Measurements from ENCODE around the gene BCAS3. TPM values are rescaled to one million over a fixed set of nuclear protein-coding genes. Genes with fewer than 3 reads are reported as not detected.

BCAS3 gene
- total RNA-seq, 2 experiments from 2014 or later, result 5.1 to 6.9 TPM

DNA sequence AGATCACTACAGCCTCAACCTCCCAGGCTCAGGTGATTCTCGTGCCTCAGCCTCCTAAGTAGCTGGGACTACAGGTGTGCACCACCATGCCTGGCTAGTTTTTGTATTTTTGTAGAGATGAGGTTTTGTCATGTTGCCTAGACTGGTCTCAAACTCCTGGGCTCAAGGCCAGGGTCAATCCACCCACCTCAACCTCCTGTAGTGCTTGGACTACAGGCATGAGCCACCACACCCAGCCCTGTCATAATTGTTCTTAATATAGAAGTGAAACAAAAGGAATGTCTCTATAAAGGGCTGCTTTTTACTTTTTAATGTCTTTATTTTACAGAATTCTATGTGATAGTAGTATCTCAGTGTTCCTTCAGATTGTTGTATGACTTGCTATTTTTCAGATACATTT is 376.8 kb downstream of the BCAS3 start:
- DNase-seq (no peak), ATAC-seq (no peak)
- no peak overlapping the region for H3K4me3 Mint-ChIP-seq
- no peaks in the 10 kb centered on the region for H3K36me3 Mint-ChIP-seq (ENCODE audit: low read depth)
- H3K27ac Mint-ChIP-seq, result no peak overlapping the region
- CTCF ChIA-PET, result no interaction called here
- no peaks in the 10 kb centered on the region for H3K9me3 Mint-ChIP-seq
- POLR2A ChIA-PET, result no interaction called here
- TF ChIP-seq, protein P1, sequence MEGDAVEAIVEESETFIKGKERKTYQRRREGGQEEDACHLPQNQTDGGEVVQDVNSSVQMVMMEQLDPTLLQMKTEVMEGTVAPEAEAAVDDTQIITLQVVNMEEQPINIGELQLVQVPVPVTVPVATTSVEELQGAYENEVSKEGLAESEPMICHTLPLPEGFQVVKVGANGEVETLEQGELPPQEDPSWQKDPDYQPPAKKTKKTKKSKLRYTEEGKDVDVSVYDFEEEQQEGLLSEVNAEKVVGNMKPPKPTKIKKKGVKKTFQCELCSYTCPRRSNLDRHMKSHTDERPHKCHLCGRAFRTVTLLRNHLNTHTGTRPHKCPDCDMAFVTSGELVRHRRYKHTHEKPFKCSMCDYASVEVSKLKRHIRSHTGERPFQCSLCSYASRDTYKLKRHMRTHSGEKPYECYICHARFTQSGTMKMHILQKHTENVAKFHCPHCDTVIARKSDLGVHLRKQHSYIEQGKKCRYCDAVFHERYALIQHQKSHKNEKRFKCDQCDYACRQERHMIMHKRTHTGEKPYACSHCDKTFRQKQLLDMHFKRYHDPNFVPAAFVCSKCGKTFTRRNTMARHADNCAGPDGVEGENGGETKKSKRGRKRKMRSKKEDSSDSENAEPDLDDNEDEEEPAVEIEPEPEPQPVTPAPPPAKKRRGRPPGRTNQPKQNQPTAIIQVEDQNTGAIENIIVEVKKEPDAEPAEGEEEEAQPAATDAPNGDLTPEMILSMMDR (IDR thresholded peaks at IDR 0.05), result no peak
- intact Hi-C loops (cut with micrococcal nuclease), result no loop called here
- peaks cover 11% of the 10 kb centered on the region for H3K4me1 Mint-ChIP-seq (ENCODE audit: low read depth)
- no peaks in the 10 kb centered on the region for H3K27me3 Mint-ChIP-seq

DNA sequence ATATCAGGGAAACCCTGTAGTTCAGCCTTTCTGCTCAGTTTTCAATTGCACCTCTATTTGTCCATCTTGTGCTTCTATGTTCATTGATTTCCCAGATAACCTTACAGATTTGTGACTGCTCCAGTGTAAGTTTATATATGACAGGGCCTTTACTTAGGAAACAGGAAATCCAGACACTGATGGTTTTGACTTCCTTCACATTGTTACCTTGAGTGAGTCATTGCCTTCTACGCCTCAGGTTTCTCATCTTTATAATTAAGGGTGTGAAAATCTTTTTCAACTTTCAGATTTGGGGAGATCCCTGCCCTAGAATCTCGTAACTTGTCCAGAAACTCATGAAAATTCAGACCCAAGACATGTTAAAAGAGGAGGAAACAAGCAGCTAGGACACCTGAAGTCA is 379.6 kb downstream of the BCAS3 start:
- H3K4me1 Mint-ChIP-seq (ENCODE audit: low read depth), result peaks cover 11% of the 10 kb centered on the region
- DNase-seq (no peak), ATAC-seq (peak; percentile 77)
- H3K27me3 Mint-ChIP-seq, result no peaks in the 10 kb centered on the region
- H3K36me3 Mint-ChIP-seq (ENCODE audit: low read depth), result no peaks in the 10 kb centered on the region
- POLR2A ChIA-PET, result no interaction called here
- no peaks in the 10 kb centered on the region for H3K9me3 Mint-ChIP-seq
- CTCF ChIA-PET, result interaction anchor here (0.8 kb wide), 1 partner anchor 16 kb away, joined by 3 read pairs; no protein-coding TSS in a partner anchor
- no peak overlapping the region for H3K27ac Mint-ChIP-seq
- intact Hi-C loops (cut with micrococcal nuclease), result no loop called here
- H3K4me3 Mint-ChIP-seq, result no peak overlapping the region
- TF ChIP-seq, protein P1 (IDR thresholded peaks at IDR 0.05), result no peak

DNA sequence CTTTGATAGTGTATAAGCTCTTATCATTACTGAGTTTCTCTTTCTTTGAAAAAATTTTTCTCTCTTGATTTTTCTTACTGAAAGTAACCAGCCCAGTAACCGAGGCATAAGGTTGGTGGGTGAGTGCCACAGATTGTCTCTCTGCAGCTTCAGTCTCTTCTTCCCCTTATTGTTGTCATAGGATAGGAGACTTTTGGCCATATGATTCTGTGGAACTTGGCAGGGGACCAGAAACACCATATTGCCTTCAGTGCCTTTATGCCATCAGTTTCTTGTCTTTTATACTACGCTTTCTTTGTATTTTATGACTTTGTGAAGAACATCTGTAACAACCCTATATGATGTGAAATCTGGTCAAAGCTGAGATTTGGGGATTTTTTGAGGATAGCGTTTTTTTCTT is 380.4 kb downstream of the BCAS3 start:
- Mint-ChIP-seq H3K27ac (no peak overlapping the region), H3K27me3 (no peaks in the 10 kb centered on the region), H3K4me1 (ENCODE audit: low read depth) (peaks cover 11% of the 10 kb centered on the region), H3K9me3 (no peaks in the 10 kb centered on the region), H3K36me3 (ENCODE audit: low read depth) (peaks cover 1% of the 10 kb centered on the region), H3K4me3 (no peak overlapping the region)
- ATAC-seq, result no peak
- DNase-seq, result no peak
- ChIA-PET POLR2A (no interaction called here), CTCF (interaction anchor here (0.8 kb wide), 1 partner anchor 16 kb away, joined by 3 read pairs; no protein-coding TSS in a partner anchor)
- TF ChIP-seq, protein P1 (IDR thresholded peaks at IDR 0.05), result no peak
- intact Hi-C loops (cut with micrococcal nuclease), result no loop called here

DNA sequence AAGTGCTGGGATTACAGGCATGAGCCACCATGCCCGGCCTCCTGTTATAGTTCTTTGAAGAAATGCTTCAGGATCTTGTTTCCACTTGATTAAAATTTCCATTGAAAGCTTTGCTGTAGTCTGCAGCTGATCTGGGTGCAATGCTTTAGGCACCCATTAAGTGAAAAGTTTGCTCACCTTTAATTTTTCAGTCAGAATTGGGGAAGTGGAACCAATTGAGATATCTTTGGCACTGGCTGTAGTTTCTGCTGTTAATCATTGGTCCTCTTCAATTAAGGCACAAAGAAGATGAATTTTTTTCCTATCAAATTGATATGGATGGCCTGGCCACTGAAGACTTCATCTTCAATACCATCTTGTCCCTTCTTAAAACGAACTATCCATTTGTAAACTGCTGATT is 385.9 kb downstream of the BCAS3 start:
- Mint-ChIP-seq H3K36me3 (ENCODE audit: low read depth) (peaks cover 1% of the 10 kb centered on the region), H3K9me3 (no peaks in the 10 kb centered on the region), H3K27me3 (no peaks in the 10 kb centered on the region), H3K4me3 (no peak overlapping the region), H3K27ac (no peak overlapping the region), H3K4me1 (ENCODE audit: low read depth) (peaks cover 2% of the 10 kb centered on the region)
- intact Hi-C loops (cut with micrococcal nuclease), result no loop called here
- TF ChIP-seq, protein P1 (IDR thresholded peaks at IDR 0.05), result no peak
- ChIA-PET CTCF (no interaction called here), POLR2A (no interaction called here)
- ATAC-seq (no peak), DNase-seq (no peak)

DNA sequence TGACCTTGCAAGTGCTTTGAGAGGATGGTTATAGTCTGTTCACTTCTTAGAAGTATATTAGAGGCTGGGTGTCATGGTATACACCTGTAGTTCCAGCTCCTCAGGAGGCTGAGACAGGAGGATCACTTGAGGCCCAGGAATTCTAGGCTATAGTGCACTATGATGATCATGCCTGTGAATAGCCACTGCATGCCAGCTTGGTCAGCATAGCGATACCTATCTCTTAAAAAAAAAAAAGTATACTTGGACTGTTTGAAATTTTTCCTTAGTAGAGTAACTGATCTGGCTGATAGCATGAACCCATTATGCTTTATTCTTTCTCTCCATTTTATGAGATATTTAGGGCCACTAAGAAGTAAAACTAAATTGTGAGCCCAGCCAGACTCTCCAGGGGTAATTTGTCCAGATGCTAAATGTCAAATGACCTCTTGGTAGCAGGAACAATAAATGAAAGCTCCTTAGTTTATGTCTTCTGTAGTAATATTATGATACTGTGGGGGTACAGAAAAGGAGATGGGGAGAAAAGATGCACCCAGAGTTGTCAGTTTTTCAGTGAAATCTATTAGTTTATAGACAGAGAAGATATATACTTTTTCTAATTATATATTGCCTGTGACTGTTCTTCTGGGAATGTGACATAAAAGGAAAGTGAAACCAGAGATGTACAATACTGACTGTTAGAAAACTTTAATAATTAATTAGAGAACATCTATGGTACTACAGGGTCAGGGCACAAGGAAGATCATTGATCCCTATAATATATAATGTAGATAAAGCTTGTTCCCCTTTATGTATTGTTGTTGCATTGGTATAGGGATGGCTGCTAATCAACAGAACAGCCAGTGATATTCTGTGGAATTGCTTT is 386.7 kb downstream of the BCAS3 start:
- TF ChIP-seq, protein P1 (IDR thresholded peaks at IDR 0.05), result no peak
- ChIA-PET CTCF (no interaction called here), POLR2A (no interaction called here)
- intact Hi-C loops (cut with micrococcal nuclease), result no loop called here
- ATAC-seq (no peak), DNase-seq (no peak)
- no peak overlapping the region for H3K4me3 Mint-ChIP-seq
- H3K27me3 Mint-ChIP-seq, result no peaks in the 10 kb centered on the region
- H3K36me3 Mint-ChIP-seq (ENCODE audit: low read depth), result peaks cover 1% of the 10 kb centered on the region
- H3K9me3 Mint-ChIP-seq, result no peaks in the 10 kb centered on the region
- H3K27ac Mint-ChIP-seq, result no peak overlapping the region
- peaks cover 2% of the 10 kb centered on the region for H3K4me1 Mint-ChIP-seq (ENCODE audit: low read depth)

Measured in activated CD8-positive, alpha-beta T cell treated with anti-CD3 and anti-CD28 coated beads for 36 hours (primary cell).